HUES64 (cell line): ENCODE measurements around the gene DENND1B.
"Not testable (repeated sequence)": the region's sequence is repeated elsewhere in the genome, so short reads cannot be mapped to it uniquely, and the experiment has no call there.

Experiments
- H3K27ac ChIP-seq: 2 replicates; pipeline ENCODE4 v1.7.0; 2013; ENCODE audit warnings: low read depth, low read length, inconsistent platforms
- H3K27me3 ChIP-seq: 2 replicates; pipeline ENCODE4 v1.6.1; 2013; ENCODE audit warnings: mild to moderate bottlenecking, low read length; ENCODE audit not compliant: insufficient read depth
- H3K36me3 ChIP-seq: 2 replicates; pipeline ENCODE4 v1.6.1; 2013; ENCODE audit warnings: mild to moderate bottlenecking, low read length; ENCODE audit not compliant: insufficient read depth
- H3K4me1 ChIP-seq: 2 replicates; pipeline ENCODE4 v1.6.1; 2013; ENCODE audit warnings: mild to moderate bottlenecking, low read length, moderate library complexity; ENCODE audit not compliant: insufficient read depth
- H3K4me3 ChIP-seq: 2 replicates; pipeline ENCODE4 v1.5.1; 2013; ENCODE audit warnings: mild to moderate bottlenecking, low read length, moderate library complexity
- H3K9ac ChIP-seq: 2 replicates; pipeline ENCODE4 v1.6.1; 2013; ENCODE audit warnings: mild to moderate bottlenecking, low read depth, low read length
- H3K9me3 ChIP-seq: 2 replicates; pipeline ENCODE4 v1.6.1; 2013; ENCODE audit warnings: low read depth, low read length; ENCODE audit not compliant: insufficient read depth
- WGBS: fragments of 150-250, 120-280 bp; methylation state at CpG from one replicate; pipeline ENCODE4 v1.1.7; 2013; ENCODE audit warnings: missing lambda C conversion rate; 5-methylcytosine and 5-hydroxymethylcytosine counted together

DENND1B gene

DNA sequence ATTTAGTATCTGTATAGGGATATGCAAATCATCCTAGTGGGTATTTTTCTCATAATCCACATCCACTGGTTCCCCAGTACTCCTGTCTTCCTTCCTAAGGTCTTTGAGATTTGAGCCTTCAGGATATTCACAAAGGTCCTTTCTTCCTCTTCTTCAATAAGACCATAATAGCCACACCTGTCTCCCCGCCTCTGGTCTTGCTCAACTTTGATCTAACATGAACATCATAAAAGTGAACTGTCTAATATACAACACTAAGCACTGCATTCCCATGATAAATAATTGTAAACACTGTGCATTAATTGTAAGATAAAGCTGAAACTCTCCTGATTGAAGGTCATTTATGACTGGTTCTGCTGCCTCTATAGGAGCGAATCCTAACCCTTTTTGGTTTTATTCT lies 184.6 kb downstream of the DENND1B start:
- Histone ChIP-seq H3K4me1 (peaks cover 4% of the 10 kb centered on the region; the same call in 1 of the 2 replicates), H3K4me3 (no peak overlapping the region), H3K36me3 (no peaks in the 10 kb centered on the region), H3K9me3 (no peaks in the 10 kb centered on the region), H3K9ac (no peak overlapping the region), H3K27ac (no peak overlapping the region), H3K27me3 (no peaks in the 10 kb centered on the region)
- WGBS: 95% methylated on average over 2 of the region's 2 CpGs

DNA sequence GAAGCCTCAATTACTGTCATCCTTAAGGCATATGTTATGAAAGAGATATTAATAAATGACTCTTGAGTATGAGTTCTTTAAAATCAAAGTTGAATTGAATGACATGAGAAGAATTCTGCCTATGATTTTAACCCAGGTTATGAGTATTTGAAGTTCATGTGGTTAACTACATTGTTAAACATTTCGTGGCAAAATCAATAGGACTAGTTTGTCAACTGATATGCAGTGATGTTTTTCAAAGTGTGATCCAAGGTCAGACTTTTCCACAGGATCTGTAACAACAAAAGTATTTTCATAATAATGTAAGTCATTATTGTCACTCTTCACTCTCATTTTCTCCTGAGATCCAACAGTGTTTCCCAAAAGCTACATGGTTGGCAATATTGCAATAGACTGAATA lies 189.5 kb downstream of the DENND1B start:
- H3K27me3 ChIP-seq: no peaks in the 10 kb centered on the region
- H3K9me3 ChIP-seq: no peaks in the 10 kb centered on the region
- WGBS: 87% methylated on average over 1 of the region's 1 CpG

DNA sequence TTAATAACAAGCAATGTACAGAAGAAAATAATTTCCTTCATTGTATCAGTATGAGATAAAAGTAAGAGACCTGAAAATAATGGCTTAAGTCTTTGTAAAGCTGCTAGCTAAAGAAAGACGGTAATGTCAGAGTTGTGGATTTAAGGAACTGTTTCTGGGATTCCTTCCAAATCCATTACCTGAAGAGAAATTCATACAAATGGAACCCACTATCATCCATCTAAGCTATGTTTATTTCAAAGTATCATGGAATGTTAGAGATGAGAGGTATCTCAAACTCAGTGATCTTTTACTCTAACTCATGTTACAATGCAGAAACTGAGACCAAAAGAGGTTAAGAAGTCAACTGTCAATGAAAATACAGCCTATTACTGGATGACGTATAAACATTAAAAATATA lies 197.7 kb downstream of the DENND1B start:
- Histone ChIP-seq H3K27me3 (no peaks in the 10 kb centered on the region), H3K36me3 (no peaks in the 10 kb centered on the region), H3K9ac (no peak overlapping the region), H3K27ac (no peak overlapping the region), H3K4me3 (no peak overlapping the region), H3K9me3 (no peaks in the 10 kb centered on the region), H3K4me1 (no peaks in the 10 kb centered on the region)
- 92% methylated on average over 1 of the region's 2 CpGs for WGBS

More for the DNA sequence above, 189.5 kb downstream of the DENND1B start:
- Histone ChIP-seq H3K36me3 (no peaks in the 10 kb centered on the region), H3K4me3 (no peak overlapping the region), H3K9ac (no peak overlapping the region), H3K27ac (no peak overlapping the region), H3K4me1 (no peaks in the 10 kb centered on the region)

- H3K27ac ChIP-seq, H3K4me1 ChIP-seq, H3K9me3 ChIP-seq, H3K9ac ChIP-seq, H3K36me3 ChIP-seq, H3K4me3 ChIP-seq, H3K27me3 ChIP-seq: not testable (repeated sequence)
- WGBS: 98% methylated on average over 2 of the region's 4 CpGs
Observed at GRCh38 chr1:197575531-197575930, 199.7 kb downstream of the DENND1B start.

- 95% methylated on average over 10 of the region's 10 CpGs for WGBS
- Histone ChIP-seq H3K4me3 (no peak overlapping the region), H3K27ac (no peak overlapping the region), H3K9ac (no peak overlapping the region), H3K36me3 (no peaks in the 10 kb centered on the region), H3K27me3 (no peaks in the 10 kb centered on the region), H3K4me1 (no peaks in the 10 kb centered on the region), H3K9me3 (peaks cover 8% of the 10 kb centered on the region; the same call in 1 of the 2 replicates)
Observed at GRCh38 chr1:197572169-197572568, 203.1 kb downstream of the DENND1B start.

- Histone ChIP-seq H3K27me3 (no peaks in the 10 kb centered on the region), H3K36me3 (no peaks in the 10 kb centered on the region), H3K9ac (no peak overlapping the region), H3K27ac (no peak overlapping the region), H3K4me1 (no peaks in the 10 kb centered on the region), H3K4me3 (no peak overlapping the region), H3K9me3 (peaks cover 14% of the 10 kb centered on the region; the same call in 1 of the 2 replicates)
- WGBS: 97% methylated on average over 2 of the region's 2 CpGs
Observed at GRCh38 chr1:197567442-197567841, 207.8 kb downstream of the DENND1B start.

DNA sequence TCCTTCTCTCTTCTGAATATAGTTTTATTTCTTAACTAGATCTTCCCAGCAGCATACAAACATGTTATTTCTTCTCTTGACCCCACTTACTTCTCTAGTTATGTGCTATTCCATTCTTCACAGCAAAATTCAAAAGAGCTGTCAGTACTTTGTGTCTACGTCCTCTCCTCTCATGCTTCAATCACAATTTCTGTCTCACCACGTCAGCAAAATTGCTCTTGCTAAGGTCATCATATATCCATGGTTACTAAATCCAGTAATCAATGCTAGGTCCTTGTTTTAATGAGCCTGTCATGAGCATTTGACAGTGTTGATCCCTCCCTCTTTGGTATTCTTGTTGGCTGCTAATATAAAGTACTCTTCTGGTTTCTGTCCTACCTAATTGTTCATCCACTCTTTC lies 214.2 kb downstream of the DENND1B start:
- Histone ChIP-seq H3K27me3 (no peaks in the 10 kb centered on the region), H3K9me3 (no peaks in the 10 kb centered on the region), H3K36me3 (no peaks in the 10 kb centered on the region), H3K27ac (no peak overlapping the region), H3K4me1 (no peaks in the 10 kb centered on the region), H3K4me3 (no peak overlapping the region), H3K9ac (no peak overlapping the region)
- 92% methylated on average over 2 of the region's 2 CpGs for WGBS

- WGBS: no CpG with 5 or more reads among the region's 1 CpG
- no peak overlapping the region for H3K4me3 ChIP-seq
- no peak overlapping the region for H3K27ac ChIP-seq
- no peaks in the 10 kb centered on the region for H3K36me3 ChIP-seq
- H3K4me1 ChIP-seq: no peaks in the 10 kb centered on the region
- H3K9ac ChIP-seq: no peak overlapping the region
- no peaks in the 10 kb centered on the region for H3K27me3 ChIP-seq
- H3K9me3 ChIP-seq: no peaks in the 10 kb centered on the region
Observed at GRCh38 chr1:197559655-197560054, 215.6 kb downstream of the DENND1B start.

GRCh38 chr1:197559244-197559643 lies 216.0 kb downstream of the DENND1B start:
- H3K27ac ChIP-seq: no peak overlapping the region
- no peak overlapping the region for H3K4me3 ChIP-seq
- no peaks in the 10 kb centered on the region for H3K9me3 ChIP-seq
- 93% methylated on average over 1 of the region's 1 CpG for WGBS
- no peaks in the 10 kb centered on the region for H3K27me3 ChIP-seq
- H3K4me1 ChIP-seq: no peaks in the 10 kb centered on the region
- H3K36me3 ChIP-seq: no peaks in the 10 kb centered on the region
- H3K9ac ChIP-seq: no peak overlapping the region

DNA sequence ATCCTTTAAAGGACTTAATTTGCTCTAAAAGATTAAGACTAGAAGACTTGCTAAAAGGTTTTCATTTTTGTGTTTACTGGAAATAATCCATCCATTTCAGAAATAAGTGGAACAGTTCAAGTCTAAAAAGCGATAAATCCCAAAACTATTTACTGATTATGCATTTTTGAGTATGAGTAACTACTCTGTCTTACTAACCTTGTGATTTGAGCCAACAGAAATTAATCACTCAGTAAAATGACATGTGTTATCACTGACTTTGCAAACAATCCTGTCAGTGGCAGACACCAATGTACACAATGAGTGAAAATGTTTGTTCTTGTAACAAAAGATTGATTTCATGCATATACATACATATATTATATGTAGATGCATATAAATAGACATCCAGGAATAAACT lies 218.0 kb downstream of the DENND1B start:
- Histone ChIP-seq H3K27me3 (no peaks in the 10 kb centered on the region), H3K9me3 (no peaks in the 10 kb centered on the region), H3K36me3 (no peaks in the 10 kb centered on the region), H3K4me1 (no peaks in the 10 kb centered on the region), H3K9ac (no peak overlapping the region), H3K27ac (no peak overlapping the region), H3K4me3 (no peak overlapping the region)
- WGBS: no CpG with 5 or more reads among the region's 1 CpG

GRCh38 chr1:197553281-197553680 lies 222.0 kb downstream of the DENND1B start:
- Histone ChIP-seq H3K9me3 (no peaks in the 10 kb centered on the region), H3K4me3 (no peak overlapping the region), H3K9ac (no peak overlapping the region), H3K27me3 (no peaks in the 10 kb centered on the region), H3K4me1 (no peaks in the 10 kb centered on the region), H3K36me3 (no peaks in the 10 kb centered on the region), H3K27ac (no peak overlapping the region)
- 0% methylated on average over 1 of the region's 1 CpG for WGBS

GRCh38 chr1:197546989-197547388 lies 228.3 kb downstream of the DENND1B start:
- Histone ChIP-seq H3K27me3 (no peaks in the 10 kb centered on the region), H3K4me1 (peaks cover 1% of the 10 kb centered on the region), H3K4me3 (no peak overlapping the region), H3K27ac (no peak overlapping the region), H3K36me3 (no peaks in the 10 kb centered on the region), H3K9ac (no peak overlapping the region), H3K9me3 (no peaks in the 10 kb centered on the region)
- WGBS: 91% methylated on average over 1 of the region's 1 CpG
